ENCODE results near the gene MRPL28.
"Not testable (repeated sequence)": the region's sequence is repeated elsewhere in the genome, so short reads cannot be mapped to it uniquely, and the experiment has no call there.

The MRPL28 gene

DNA sequence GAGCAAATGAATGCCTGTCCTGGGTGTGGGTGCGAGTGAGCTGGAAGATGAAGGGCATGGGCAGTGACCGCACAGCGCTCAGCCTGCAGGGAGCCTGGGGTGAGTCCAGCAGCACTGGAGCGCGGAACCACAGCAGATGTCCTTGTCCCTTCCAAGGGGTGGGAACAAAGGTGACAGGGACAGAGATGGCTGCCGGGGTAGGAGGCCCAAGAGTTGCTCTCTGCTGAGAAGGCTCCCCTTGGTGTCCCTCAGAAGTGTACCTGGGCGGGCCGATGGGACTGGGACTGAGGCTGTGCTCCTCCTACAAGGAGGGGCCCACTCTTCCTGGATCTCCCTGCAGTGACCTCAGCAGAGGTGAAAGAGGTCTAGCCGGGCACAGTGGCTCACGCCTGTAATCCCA, 19.0 kb upstream of the MRPL28 start:
- DNase-seq (ENCODE audit: low spot score) = no peak

DNA sequence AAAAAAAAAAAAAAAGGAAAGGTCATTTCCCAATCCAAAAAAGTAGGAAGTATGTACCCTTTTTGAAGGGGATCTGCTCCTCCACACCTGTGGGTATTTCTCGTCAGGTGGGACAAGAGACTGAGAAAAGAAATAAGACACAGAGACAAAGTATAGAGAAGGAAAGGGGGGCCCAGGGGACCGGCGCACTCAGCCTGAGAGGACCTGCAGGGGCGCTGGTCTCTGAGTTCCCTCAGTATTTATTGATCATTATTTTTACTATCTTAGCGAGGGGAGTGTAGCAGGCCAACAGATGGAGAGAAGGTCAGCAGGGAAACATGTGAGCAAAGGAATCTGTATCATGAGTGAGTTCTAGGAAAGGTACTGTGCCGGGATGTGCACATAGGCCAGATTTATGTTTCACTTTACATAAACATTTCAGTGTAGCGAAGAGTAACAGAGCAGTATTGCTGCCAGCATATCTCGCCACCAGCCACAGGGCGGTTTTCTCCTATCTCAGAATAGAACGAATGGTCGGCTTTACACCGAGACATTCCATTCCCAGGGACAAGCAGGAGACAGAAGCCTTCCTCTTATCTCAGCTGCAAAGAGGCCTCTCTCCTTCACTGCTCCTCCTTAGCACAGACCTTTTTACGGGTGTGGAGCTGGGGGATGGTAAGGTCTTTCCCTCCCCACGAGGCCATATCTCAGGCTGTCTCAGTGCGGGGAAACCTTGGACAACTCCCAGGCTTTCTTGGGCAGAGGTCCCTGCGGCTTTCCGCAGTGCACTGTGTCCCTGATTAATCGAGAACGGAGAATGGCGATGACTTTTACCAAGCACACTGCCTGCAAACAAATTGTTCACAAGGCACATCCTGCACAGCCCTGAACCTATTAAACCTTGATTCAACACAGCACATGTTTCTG, 17.7 kb upstream of the MRPL28 start:
- not testable (repeated sequence) for DNase-seq (ENCODE audit: low spot score)

DNA sequence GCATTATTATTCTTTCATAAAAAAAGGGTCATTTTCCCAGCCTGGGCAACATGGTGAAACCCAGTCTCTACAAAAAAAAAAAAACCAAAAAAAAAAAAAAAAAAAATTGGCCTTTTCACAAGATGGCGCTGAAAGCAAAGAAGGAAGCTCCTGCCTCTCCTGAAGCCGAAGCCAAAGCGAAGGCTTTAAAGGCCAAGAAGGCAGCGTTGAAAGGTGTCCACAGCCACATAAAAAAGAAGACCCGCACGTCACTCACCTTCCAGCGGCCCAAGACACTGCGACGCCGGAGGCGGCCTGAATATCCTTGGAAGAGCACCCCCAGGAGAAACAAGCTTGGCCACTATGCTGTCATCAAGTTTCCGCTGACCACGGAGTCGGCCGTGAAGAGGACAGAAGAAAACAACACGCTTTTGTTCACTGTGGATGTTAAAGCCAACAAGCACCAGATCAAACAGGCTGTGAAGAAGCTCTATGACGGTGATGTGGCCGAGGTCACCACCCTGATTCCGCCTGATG, 16.4 kb upstream of the MRPL28 start:
- no peak for DNase-seq (ENCODE audit: low spot score)

DNA sequence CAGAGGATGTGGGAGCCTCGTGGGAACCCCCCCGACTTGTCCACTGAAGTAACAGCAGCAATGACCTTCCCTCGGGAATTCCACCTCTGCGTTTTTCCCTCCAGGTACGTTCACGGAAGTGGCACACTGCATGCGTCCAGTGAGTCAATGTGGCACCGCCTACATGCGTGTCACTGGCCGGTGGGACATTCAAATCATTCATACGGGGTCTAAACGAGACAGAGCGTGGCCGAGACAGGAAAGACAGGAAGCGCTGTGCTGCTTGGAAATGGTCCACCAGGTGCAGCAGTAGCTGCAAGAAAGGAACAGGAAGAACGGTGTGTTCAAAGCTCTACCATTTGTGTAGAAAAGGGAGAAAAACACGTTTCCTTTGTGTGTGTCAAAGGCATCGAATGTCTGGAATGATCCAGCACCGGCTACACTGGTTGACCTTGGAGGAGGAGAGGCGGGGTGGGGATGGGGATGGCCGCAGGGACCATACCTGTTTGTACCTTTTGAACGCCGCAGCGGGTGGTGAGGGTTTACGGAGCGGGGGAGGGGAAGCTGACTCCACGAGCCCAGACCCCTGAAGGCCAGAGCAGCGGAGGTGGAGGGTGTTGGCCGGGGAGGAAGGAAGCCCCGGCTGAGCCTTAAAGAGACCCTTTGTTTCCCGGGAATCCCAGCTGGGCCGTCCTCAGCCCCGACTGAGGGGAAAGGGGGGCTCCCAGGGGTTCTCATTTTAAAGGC, 13.2 kb upstream of the MRPL28 start:
- no peak for DNase-seq (ENCODE audit: low spot score)

DNA sequence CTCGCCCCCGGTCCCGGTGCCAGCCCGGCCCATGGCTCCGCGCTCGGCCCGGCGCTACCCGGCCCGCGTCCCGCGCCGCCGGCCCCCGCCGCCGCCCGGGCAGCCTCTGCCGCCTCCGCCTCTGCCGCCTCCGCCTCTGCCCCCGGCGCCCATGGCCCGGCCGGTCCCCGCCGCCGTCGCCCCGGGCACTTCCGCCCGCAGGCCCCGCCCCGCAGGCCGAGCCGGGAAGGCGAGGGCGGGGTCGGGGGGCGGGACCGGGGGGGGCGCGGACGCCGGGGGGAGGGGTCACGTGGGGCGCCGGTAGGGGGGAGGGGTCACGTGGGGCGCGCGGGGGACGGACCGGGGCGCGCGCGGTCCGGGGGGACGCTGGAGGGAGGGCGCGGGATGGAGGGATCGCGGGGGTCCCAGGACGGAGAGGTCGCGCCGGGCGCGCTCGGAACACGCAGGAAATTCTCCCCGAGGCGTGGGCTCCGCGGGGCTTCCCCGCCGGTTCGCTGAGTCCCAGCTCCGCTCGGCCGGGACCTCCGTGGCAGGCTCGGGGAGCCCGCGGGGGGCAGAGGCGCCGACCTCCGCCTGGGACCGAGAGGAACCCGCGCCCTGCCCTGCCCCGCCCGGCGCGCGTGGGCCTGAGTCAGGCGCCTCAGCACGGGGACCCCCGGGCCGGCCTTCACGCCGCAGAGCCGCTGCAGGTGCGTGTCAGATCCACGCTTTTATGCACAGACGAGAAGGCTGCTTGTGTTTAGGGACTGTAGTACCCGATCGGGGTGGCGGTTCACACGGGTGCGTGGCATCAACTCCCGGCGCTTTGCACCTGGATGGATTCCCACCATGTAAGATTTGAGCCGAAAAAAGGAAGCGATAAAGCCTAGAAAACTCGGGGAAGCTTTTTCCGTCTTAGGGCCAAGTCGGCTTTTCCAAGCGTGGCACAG, 11.7 kb upstream of the MRPL28 start, which contains the start of gene PGAP6:
Gene PGAP6 (minus strand): TSS at position 190 of the 929 bp plus-strand sequence. CDS start 157 bp downstream, at position 33.
- peak; percentile 88 for DNase-seq (ENCODE audit: low spot score)

DNA sequence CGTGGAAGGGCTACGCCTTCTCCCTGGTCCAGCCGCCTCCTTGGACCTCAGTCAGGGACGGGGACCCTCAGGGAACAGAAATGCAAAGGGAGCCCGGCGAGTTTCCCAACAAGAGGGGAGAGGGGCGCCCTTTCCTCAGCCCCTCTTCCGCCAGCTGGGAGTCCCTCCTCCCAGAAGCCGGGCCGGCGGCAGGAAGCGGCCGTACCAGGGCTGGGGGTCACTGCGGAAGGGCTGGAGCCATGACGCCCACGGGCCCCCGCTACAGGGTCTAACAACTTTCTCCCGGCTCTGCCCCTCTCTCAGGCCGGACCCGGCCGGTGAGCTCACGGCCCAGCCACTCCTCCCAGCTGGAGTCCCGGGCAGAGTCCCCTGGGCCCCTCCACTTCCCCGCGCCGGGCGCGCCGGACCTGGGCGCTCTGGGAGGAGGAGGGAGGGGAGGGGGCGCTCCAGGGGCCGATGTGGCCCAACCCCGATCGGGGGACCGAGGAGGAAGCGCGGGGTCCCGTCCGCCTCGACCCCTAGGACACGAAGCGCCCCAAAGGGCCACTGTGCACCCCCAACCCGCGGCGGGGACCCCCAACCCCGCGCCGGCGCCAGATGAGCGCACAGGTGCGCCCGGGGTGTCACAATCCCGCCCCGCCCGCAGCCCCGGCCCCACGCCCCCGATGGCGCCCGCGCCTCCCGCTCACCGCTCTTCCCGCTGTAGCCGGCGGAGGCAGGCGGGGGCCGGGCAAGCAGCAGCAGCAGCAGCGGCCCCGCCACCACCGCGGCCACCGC, 10.9 kb upstream of the MRPL28 start:
- DNase-seq (ENCODE audit: low spot score) = peak; percentile 57

DNA sequence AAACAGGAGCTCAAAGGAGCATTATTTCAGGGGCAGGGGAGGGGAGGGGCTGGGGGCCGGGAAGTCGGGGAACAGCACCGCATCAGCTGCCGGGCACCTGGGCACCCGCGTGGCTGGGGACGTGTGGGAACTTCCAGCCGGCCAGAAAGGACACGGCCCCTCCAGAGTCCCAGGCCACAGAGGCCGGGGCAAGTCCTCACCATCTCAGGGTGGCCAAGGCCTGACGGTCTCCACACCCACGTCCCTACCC, 10.3 kb upstream of the MRPL28 start:
- DNase-seq (ENCODE audit: low spot score) = no peak

DNA sequence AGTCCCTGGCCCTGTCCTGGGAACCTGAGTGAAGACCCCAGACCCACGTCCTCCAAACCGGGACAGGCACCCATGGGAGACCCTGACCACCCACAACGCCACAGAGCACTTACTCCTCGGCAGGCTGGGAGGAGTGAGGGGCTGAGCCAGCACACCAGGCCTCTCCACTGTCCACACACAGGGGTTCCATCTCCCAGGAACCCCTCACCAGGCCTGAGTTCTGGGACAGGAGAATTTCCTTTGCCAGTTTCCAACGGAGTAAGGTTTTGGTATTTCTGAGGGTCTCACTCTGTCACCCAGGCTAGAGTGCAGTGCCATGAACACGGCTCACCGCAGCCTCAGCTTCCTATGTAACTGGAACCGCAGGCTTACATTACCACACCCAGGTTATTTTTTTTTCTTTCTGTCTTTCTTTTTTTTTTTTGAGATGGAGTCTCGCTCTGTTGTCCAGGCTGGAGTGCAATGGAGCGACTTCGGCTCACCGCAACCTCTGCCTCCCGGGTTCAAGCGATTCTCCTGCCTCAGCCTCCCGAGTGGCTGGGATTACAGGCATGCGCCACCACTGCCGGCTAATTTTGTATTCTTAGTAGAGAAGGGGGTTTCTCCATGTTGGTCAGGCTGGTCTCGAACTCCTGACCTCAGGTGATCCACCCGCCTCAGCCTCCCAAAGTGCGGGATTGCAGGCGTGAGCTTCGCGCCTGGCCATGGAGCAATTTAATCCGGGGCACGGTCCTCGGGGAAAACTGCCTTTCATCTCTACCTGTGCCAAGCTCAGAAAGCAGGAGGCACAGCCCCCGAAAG, 9.8 kb upstream of the MRPL28 start:
- DNase-seq (ENCODE audit: low spot score) = no peak

DNA sequence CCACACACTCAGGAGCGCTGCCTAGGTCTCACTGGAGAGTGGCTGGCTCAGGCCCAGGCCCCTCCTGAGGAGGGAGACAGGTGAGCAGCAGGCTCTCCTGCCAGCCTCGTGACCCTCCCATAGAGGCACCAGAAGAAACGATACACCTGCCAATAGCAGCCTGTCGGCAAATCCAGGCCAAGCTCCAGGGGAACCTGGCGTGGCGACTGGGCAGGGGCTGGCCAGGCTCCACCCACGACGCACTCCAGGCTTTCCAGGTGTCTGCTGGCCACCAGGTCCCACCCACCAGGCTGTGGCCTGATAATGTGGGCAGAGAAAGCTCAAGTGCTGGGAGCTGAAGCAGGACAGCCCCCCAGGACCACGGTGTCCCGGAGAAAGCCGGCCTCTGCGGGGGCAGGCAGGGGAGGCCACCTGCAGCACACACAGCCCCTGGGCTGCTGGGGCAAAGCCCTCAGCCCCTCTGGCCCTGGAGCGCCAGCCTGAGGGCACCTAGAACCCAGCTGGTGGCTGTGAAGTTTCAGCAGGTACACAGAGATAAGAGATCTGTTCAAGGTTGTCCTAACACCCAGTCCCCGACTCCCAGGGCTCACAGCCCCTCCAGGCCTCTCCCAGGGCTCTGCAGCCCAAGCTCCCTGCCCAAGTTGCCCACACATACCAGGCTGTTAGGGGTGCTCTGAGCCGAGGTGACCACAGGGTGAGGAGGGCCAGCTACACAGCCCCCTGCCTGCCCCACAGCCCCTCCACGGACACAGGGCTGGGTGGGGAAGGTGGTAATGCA, 9.0 kb upstream of the MRPL28 start:
- peak; percentile 87 for DNase-seq (ENCODE audit: low spot score)

DNA sequence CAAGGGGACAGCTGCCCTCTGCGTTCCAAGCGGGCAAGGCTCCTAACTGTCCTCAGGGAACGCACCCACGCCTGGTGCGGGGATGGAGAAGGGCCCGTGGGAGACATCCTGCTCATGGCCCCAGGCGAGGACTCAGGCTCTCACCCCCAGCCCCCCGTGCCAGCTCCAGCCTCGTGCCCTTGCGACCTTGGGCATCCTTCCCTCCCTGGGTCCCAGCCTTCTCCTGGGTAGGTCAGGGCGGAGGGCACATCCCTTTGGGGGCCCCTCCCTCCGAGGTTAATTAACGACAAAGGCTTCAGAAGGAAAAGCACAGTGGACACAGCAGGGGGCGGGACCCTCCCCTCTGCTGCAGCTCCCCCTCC, 8.5 kb upstream of the MRPL28 start:
- DNase-seq (ENCODE audit: low spot score) = no peak

DNA sequence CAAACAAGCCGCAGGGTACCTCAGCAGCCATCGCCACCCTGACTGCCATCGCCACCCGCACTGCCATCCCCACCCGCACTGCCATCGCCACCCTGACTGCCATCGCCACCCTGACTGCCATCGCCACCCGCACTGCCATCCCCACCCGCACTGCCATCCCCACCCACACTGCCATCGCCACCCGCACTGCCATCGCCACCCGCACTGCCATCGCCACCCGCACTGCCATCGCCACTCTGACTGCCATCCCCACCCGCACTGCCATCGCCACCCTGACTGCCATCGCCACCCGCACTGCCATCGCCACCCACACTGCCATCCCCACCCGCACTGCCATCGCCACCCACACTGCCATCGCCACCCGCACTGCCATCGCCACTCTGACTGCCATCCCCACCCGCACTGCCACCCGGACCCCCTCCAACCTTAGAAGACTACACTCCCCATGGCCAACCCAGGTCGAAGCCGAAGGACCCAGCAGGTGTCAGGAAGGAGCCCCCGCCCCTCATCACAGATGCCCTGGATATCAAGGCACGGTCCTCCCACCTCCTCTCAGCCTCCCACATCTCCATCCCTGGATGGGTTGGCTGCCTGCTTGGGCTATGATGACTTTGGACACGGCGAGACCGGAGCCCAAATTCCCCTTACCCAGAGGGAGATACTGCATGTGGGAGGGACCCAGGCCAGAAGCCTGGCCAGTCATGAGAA, 7.9 kb upstream of the MRPL28 start:
- DNase-seq (ENCODE audit: low spot score) = not testable (repeated sequence)

DNA sequence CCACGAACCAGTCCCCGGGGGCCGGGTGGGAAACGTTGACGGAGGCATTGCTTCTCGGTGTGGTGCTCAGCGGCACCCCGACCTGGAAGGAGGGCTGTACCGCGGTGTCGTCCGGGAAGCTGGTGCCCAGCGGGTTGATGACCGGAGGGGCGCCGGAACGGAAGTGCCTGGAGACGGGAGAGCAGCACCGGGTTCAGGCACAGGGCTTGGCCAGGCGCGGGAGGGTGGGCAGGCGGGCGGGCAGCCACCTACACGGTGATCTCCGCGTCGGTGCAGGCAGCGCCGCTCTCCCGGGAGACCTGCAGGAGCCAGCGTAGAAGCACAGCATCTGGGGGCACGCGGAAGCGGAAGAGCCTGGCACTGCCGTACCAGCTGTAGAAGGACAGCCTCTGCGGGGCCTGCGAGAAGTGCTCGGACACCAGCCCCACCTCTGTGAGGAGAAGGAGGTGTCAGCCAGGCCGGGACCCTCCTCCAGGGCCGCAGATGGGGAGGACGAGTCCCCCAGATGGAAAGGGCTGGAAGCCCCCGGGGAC, 7.1 kb upstream of the MRPL28 start:
- DNase-seq (ENCODE audit: low spot score) = no peak

DNA sequence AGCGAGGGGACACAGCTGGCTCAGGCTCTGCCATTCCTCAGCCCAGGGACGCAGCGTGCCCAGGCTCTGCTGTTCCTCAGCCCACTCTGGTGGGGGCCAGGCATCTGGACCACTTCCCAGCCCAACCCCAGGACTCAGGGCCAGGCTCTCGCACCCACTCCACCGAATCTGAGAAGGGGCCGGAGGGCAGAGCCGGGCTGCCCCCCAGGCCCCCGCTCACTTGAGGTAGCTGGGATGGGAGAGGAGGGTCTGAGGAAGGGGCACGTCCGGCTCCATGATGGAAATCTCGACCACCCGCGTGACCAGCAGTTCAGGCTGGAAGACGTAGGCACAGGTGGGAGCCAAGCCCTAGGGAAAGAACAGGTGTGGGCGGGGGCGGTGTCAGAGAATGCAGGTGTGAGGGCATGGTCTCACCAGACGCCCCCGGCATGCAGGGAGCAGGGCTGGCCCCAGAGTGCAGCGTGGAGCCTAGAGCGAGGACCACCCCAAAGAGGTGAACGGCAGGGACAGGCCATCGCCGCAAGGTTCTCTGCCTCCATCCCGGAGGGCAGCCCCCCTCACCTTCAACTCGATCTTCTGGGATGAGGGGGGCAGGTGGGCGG, 6.6 kb upstream of the MRPL28 start:
- DNase-seq (ENCODE audit: low spot score) = no peak

DNA sequence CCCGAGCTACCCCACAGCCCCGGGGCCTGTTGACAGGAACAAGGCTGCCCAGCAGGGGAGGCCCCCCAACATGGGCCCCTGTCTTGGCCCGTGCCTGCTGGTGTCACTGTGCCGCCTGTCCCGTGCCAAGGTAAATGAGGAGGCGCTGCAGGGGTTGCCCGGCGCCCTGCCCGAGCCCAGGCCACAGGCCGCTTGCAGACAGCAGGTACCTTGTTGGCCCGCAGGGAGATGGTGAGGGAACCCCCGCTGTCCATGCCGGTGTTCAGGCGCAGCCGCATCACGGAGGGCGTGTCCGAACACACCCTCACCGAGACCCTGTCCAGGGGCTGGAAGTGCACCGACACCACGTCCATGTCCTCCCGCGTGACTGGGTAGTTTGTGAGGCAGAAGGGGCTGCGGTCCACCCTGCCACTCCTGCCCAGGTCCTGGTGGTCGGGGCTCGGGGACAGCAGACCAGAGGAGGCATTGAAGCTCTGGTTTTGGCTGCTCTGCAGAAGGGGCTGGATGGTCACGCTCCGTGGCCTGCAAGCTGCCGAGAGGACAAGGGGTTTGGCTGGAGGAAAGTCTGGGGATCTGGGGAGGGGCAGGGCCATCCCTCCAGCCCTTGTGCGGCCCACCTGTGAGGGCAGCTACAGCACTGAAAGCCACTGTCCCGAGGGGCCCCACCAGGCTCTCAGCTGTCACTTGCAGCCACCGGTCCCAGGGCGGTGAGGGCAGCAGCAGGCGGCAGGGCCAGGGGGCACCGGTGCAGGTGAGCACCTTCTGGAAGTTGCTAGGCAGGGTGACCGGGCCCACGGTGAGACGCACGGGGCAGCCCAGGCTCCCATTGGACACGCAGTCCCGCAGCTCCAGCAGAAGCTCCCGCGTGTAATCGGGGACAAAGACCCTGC, 5.8 kb upstream of the MRPL28 start:
- no peak for DNase-seq (ENCODE audit: low spot score)

DNA sequence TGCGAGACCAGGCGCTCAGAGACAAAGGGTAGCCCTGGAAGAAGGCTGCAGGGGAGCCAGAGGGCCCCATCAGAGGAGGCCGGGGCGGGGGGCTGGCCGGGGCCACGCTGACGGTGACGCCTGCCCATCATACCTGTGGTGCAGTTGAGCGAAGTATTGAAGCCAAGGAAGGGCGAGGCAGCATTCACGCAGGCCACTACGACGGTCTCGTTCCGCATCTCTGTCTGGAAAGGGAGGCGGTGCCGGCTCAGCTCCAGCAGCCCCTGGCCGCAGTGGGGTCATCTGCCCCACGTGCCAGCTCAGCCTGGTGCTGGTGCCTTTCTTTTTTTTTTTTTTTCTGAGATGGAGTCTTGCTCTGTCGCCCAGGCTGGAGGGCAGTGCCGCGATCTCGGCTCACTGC, 4.9 kb upstream of the MRPL28 start:
- no peak for DNase-seq (ENCODE audit: low spot score)

DNA sequence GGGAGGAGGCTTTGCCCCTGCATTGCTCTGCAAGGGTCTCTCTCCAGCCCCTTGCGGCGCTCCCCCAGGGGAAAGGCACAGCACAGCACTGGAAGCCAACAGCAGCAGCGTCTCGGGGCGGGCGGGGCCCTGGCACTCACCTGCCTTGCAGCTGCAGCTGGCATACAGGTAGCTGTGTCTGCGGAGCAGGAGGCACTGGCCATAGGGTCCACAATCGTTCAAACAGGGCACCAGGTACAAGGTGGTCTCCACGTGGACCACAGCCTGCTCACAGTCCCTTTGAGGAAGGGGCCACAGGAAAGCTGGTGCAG, 4.2 kb upstream of the MRPL28 start:
- DNase-seq (ENCODE audit: low spot score) = no peak

DNA sequence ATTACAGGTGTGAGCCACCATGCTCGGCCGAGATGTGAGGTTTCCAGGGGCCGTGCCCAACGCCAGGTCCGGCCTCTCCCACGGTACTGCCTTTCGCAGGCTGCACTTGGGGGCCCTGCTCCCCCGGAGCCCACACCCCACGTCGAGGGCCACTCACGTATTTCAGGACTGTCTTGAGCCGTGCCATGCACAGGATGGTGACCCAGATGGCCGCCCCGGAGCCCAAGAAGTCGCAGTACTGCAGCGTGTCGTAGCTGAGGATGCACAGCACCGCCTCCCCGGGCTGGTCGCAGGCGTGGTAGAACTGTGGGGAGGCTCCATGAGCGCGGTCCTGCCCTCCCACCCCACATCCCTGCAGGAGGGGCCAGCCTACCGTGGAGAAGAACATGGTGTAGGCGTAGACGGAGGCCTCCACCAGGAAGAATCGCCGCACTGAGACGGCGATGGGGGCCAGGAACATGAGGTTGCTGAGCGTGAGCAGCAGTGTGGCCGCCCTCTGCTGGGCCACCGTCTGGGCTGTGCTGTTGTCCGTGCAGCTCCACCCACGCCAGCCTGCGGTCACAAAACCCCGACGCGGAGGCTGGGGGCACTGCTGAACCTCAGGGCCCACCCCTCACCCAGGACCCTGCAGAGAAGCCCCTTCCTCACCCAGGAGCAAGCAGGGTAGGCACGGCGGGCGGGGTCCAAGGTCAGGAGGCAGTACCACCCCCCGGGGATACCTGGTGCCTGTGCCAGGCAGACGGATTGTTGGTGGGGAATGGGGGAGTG, 3.7 kb upstream of the MRPL28 start:
- DNase-seq (ENCODE audit: low spot score) = no peak
